Lower lobe of right lung (tissue), 2 donors: Measurements from ENCODE around the gene GPR183. TPM values are rescaled to one million over a fixed set of nuclear protein-coding genes. Genes with fewer than 3 reads are reported as not detected.

Experiments used
- ATAC-seq, 2 donors: fragments of 200-7000 bp; cut with Tn5 transposase; one replicate each; pipeline ENCODE4 v1.9.1; 2020 to 2022; ENCODE audit warnings: mild to moderate bottlenecking in 2 of 2, moderate library complexity in 2 of 2
- DNase-seq: peaks from one replicate; pipeline ENCODE4 v3.0.0-alpha.2; 2020
- H3K27ac ChIP-seq: fragments of 200-600 bp; one replicate; pipeline ENCODE4 v1.8.0; 2022
- H3K27me3 ChIP-seq: fragments of 200-600 bp; one replicate; pipeline ENCODE4 v1.8.0; 2022; ENCODE audit warnings: low read depth
- H3K36me3 ChIP-seq: fragments of 200-600 bp; one replicate; pipeline ENCODE4 v1.8.0; 2022; ENCODE audit warnings: mild to moderate bottlenecking
- H3K4me1 ChIP-seq: fragments of 200-600 bp; one replicate; pipeline ENCODE4 v1.8.0; 2022
- H3K4me3 ChIP-seq: fragments of 200-600 bp; one replicate; pipeline ENCODE4 v1.8.0; 2022; ENCODE audit warnings: mild to moderate bottlenecking
- H3K9me3 ChIP-seq: fragments of 200-600 bp; one replicate; pipeline ENCODE4 v1.8.0; 2022
- CTCF ChIP-seq: fragments of 200-600 bp; IDR thresholded peaks from one replicate; pipeline ENCODE4 v1.8.0; 2022; ENCODE audit warnings: antibody characterized with exemption, mild to moderate bottlenecking
- intact Hi-C: fragments of 100-400 bp; cut with DNase I; formaldehyde crosslinking; loops from one replicate; pipeline ENCODE4 v1.11.0; 2022
- total RNA-seq: library from RNA; stranded (reverse); fragmentation: NEBNext Ultra II Directional; extraction: Animal tissue kit (Norgen Biotek cat#: 25700); gene quantifications from one replicate; pipeline ENCODE4 v1.2.1, GENCODE V29; 2021
- donor health status: DM: no; HTN: yes; CAD: no; lungs with severe emphysema.

The GPR183 gene
- total RNA-seq, 1 donor from 2014 or later = 9.0 TPM

GRCh38 chr13:99329477-99329876 lies 22.3 kb upstream of the GPR183 start:
- peaks cover 6% of the 10 kb centered on the region for H3K36me3 ChIP-seq
- no peak for ATAC-seq
- TF ChIP-seq CTCF = no peak

GRCh38 chr13:99327761-99328160 lies 20.6 kb upstream of the GPR183 start:
- no peak for TF ChIP-seq CTCF
- ATAC-seq (no peak), DNase-seq (no peak)
- Histone ChIP-seq H3K4me1 (peaks cover 8% of the 10 kb centered on the region), H3K27me3 (no peaks in the 10 kb centered on the region), H3K4me3 (no peak overlapping the region), H3K36me3 (peaks cover 6% of the 10 kb centered on the region), H3K27ac (no peak overlapping the region), H3K9me3 (no peaks in the 10 kb centered on the region)
- intact Hi-C loops = no loop called here

More at GRCh38 chr13:99329477-99329876, 22.3 kb upstream of the GPR183 start:
- no peaks in the 10 kb centered on the region for H3K9me3 ChIP-seq
- intact Hi-C loops = no loop called here
- H3K27ac ChIP-seq = no peak overlapping the region
- no peak overlapping the region for H3K4me3 ChIP-seq
- no peak for DNase-seq
- H3K4me1 ChIP-seq = peaks cover 4% of the 10 kb centered on the region
- no peaks in the 10 kb centered on the region for H3K27me3 ChIP-seq

DNA sequence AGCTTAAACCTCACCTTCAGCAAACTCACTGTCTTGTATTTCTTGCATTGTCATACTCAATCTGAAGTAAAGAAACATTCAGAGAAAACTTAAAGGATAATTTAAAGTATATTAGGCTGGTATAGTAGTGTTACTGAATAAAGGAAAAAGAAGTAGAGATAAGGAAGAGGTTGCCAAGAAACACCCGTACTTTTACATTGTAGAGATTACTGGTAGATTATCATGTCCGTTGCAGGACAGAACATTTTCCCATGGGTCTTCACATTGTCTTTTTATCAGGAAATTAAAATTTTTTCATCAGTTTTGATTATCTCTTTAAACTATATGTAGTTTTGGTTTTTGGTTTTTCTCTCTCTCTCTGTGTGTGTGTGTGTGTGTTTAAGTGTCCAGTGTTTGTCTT lies 19.9 kb upstream of the GPR183 start:
- H3K4me1 ChIP-seq = peaks cover 12% of the 10 kb centered on the region
- ATAC-seq (no peak), DNase-seq (no peak)
- H3K27ac ChIP-seq = no peak overlapping the region
- no peak overlapping the region for H3K4me3 ChIP-seq
- H3K36me3 ChIP-seq = peaks cover 6% of the 10 kb centered on the region
- no peaks in the 10 kb centered on the region for H3K27me3 ChIP-seq
- no peak for TF ChIP-seq CTCF
- intact Hi-C loops = no loop called here
- no peaks in the 10 kb centered on the region for H3K9me3 ChIP-seq

DNA sequence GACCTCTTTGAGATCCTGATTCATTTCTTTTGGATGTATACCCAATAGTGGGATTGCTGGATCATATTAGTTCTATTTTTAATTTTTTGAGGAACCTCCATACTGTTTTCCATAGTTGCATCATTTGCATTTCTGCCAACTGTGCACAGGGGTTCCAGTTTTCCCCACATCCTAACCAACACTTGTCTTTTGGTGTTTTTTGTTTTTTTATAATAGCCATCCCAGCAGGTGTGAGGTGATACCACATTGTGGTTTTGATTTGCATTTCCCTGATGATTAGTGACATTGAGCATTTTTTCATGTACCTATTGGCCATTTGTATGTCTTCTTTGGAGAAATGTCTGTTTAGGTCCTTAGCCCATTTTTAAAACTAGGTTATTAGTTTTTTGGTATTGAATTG lies 18.8 kb upstream of the GPR183 start:
- peaks cover 23% of the 10 kb centered on the region for H3K4me1 ChIP-seq
- no peak overlapping the region for H3K4me3 ChIP-seq
- TF ChIP-seq CTCF = no peak
- H3K27me3 ChIP-seq = no peaks in the 10 kb centered on the region
- H3K27ac ChIP-seq = no peak overlapping the region
- no peak for DNase-seq
- no peaks in the 10 kb centered on the region for H3K9me3 ChIP-seq
- H3K36me3 ChIP-seq = peaks cover 6% of the 10 kb centered on the region
- ATAC-seq = no peak
- intact Hi-C loops = no loop called here

- ATAC-seq (no peak), DNase-seq (no peak)
- H3K4me1 ChIP-seq = peaks cover 33% of the 10 kb centered on the region
- no peaks in the 10 kb centered on the region for H3K9me3 ChIP-seq
- intact Hi-C loops = no loop called here
- no peak overlapping the region for H3K27ac ChIP-seq
- H3K36me3 ChIP-seq = peaks cover 11% of the 10 kb centered on the region
- no peaks in the 10 kb centered on the region for H3K27me3 ChIP-seq
- H3K4me3 ChIP-seq = no peak overlapping the region
- TF ChIP-seq CTCF = no peak
These were observed 16.3 kb upstream of the GPR183 start for GRCh38 chr13:99323488-99323887.
